ENCODE data around the gene LNP1. TPM values are rescaled to one million over a fixed set of nuclear protein-coding genes. Genes with fewer than 3 reads are reported as not detected.

Gene LNP1
- total RNA-seq, 2 experiments from 2014 or later, result 8.9 to 12.7 TPM

- Histone ChIP-seq H3K4me2 (ENCODE audit: low read length) (peak overlapping the region; percentile 88), H3K36me3 (ENCODE audit: insufficient read depth, low read length) (peaks cover 26% of the 10 kb centered on the region), H3K27ac (ENCODE audit: low read depth, low read length, poor library complexity, severe bottlenecking) (peak overlapping the region; percentile 81), H3K4me3 (ENCODE audit: low read depth, low read length, poor library complexity, severe bottlenecking) (peak overlapping the region; percentile 93), H3K9me3 (ENCODE audit: low read length) (peaks cover under 1% of the 10 kb centered on the region; the same call in 1 of the 2 replicates), H2AFZ (ENCODE audit: low read length) (peak overlapping the region; percentile 62; the same call in 1 of the 2 replicates), H4K20me1 (ENCODE audit: insufficient read depth, low read length) (peaks cover 13% of the 10 kb centered on the region), H3K79me2 (ENCODE audit: insufficient read depth, low read depth, low read length) (peaks cover 84% of the 10 kb centered on the region), H3K9me2 (ENCODE audit: insufficient read depth, low read length) (no peaks in the 10 kb centered on the region), H3K4me1 (ENCODE audit: insufficient read depth, low read length, poor library complexity, severe bottlenecking) (peaks cover 23% of the 10 kb centered on the region)
- ChIA-PET POLR2A (interaction anchor here (0.8 to 2.7 kb wide), 22 partner anchors 8 to 568 kb away, joined by 3 to 13 read pairs (median 5); partner anchors contain the start of genes NIT2 and TBC1D23), CTCF (ENCODE audit: unreplicated experiment) (interaction anchor here (0.6 kb wide), 1 partner anchor 1172 kb away, joined by 4 read pairs; the partner anchor contains the start of gene PCNP)
- TF ChIP-seq EZH2phosphoT487 (IDR thresholded peaks at IDR 0.05; ENCODE audit: borderline replicate concordance, low read depth, low read length) (no peak), CTCF (conservative IDR thresholded peaks at IDR 0.05; ENCODE audit: low read length) (no peak)
- peak; percentile 58 for DNase-seq (ENCODE audit: low spot score)
- intact Hi-C loops (cut with micrococcal nuclease; ENCODE audit: unreplicated experiment), result loop anchor here (1.0 to 10.0 kb wide), 4 partner anchors 67 to 1163 kb away; partner anchors contain the start of genes NIT2, TBC1D23 and TRMT10C
- TSS peak; percentile 84 for BruUV-seq (replicated peaks)
These were observed 319 bp downstream of the LNP1 start for GRCh38 chr3:100401674-100402041.

- H3K9me2 ChIP-seq (ENCODE audit: insufficient read depth, low read length), result no peaks in the 10 kb centered on the region
- peak overlapping the region; percentile 81 for H3K27ac ChIP-seq (ENCODE audit: low read depth, low read length, poor library complexity, severe bottlenecking)
- peak overlapping the region; percentile 88 for H3K4me2 ChIP-seq (ENCODE audit: low read length)
- H3K4me1 ChIP-seq (ENCODE audit: insufficient read depth, low read length, poor library complexity, severe bottlenecking), result peaks cover 23% of the 10 kb centered on the region
- BruUV-seq (replicated peaks), result no TSS peak
- peak overlapping the region; percentile 62; the same call in 1 of the 2 replicates for H2AFZ ChIP-seq (ENCODE audit: low read length)
- intact Hi-C loops (cut with micrococcal nuclease; ENCODE audit: unreplicated experiment), result loop anchor here (5.0 to 10.0 kb wide), 2 partner anchors 310 to 1163 kb away; partner anchors contain the start of gene TRMT10C
- POLR2A ChIA-PET, result interaction anchor here (0.7 to 2.7 kb wide), 16 partner anchors 8 to 142 kb away, joined by 3 to 13 read pairs (median 5); partner anchors contain the start of genes NIT2 and TBC1D23
- peaks cover 13% of the 10 kb centered on the region for H4K20me1 ChIP-seq (ENCODE audit: insufficient read depth, low read length)
- H3K79me2 ChIP-seq (ENCODE audit: insufficient read depth, low read depth, low read length), result peaks cover 84% of the 10 kb centered on the region
- DNase-seq (ENCODE audit: low spot score), result peak; percentile 27
- peaks cover 6% of the 10 kb centered on the region for H3K9me3 ChIP-seq (ENCODE audit: low read length)
- H3K4me3 ChIP-seq (ENCODE audit: low read depth, low read length, poor library complexity, severe bottlenecking), result peak overlapping the region; percentile 93
- CTCF ChIA-PET (ENCODE audit: unreplicated experiment), result interaction anchor here (0.6 kb wide), 1 partner anchor 1172 kb away, joined by 4 read pairs; the partner anchor contains the start of gene PCNP
- TF ChIP-seq EZH2phosphoT487 (IDR thresholded peaks at IDR 0.05; ENCODE audit: borderline replicate concordance, low read depth, low read length), result no peak
- no peak for TF ChIP-seq CTCF (conservative IDR thresholded peaks at IDR 0.05; ENCODE audit: low read length)
- peaks cover 26% of the 10 kb centered on the region for H3K36me3 ChIP-seq (ENCODE audit: insufficient read depth, low read length)
These were observed 917 bp downstream of the LNP1 start for GRCh38 chr3:100402256-100402655.

- peak overlapping the region; percentile 81 for H3K27ac ChIP-seq (ENCODE audit: low read depth, low read length, poor library complexity, severe bottlenecking)
- no TSS peak for BruUV-seq (replicated peaks)
- H3K4me2 ChIP-seq (ENCODE audit: low read length), result peak overlapping the region; percentile 88
- H3K4me3 ChIP-seq (ENCODE audit: low read depth, low read length, poor library complexity, severe bottlenecking), result peak overlapping the region; percentile 93
- no peaks in the 10 kb centered on the region for H3K9me2 ChIP-seq (ENCODE audit: insufficient read depth, low read length)
- peaks cover 84% of the 10 kb centered on the region for H3K79me2 ChIP-seq (ENCODE audit: insufficient read depth, low read depth, low read length)
- DNase-seq (ENCODE audit: low spot score), result peak; percentile 5
- H2AFZ ChIP-seq (ENCODE audit: low read length), result no peak overlapping the region
- CTCF ChIA-PET (ENCODE audit: unreplicated experiment), result no interaction called here
- peaks cover 27% of the 10 kb centered on the region for H3K36me3 ChIP-seq (ENCODE audit: insufficient read depth, low read length)
- TF ChIP-seq EZH2phosphoT487 (IDR thresholded peaks at IDR 0.05; ENCODE audit: borderline replicate concordance, low read depth, low read length), result no peak
- no peak for TF ChIP-seq CTCF (conservative IDR thresholded peaks at IDR 0.05; ENCODE audit: low read length)
- H4K20me1 ChIP-seq (ENCODE audit: insufficient read depth, low read length), result peaks cover 13% of the 10 kb centered on the region
- intact Hi-C loops (cut with micrococcal nuclease; ENCODE audit: unreplicated experiment), result loop anchor here (5.0 to 10.0 kb wide), 2 partner anchors 309 to 1162 kb away; partner anchors contain the start of gene TRMT10C
- peaks cover 13% of the 10 kb centered on the region for H3K9me3 ChIP-seq (ENCODE audit: low read length)
- POLR2A ChIA-PET, result interaction anchor here (0.7 to 2.7 kb wide), 4 partner anchors 16 to 132 kb away, joined by 3 to 13 read pairs (median 3); no protein-coding TSS in a partner anchor
- peaks cover 23% of the 10 kb centered on the region for H3K4me1 ChIP-seq (ENCODE audit: insufficient read depth, low read length, poor library complexity, severe bottlenecking)
These were observed 1.6 kb downstream of the LNP1 start for GRCh38 chr3:100402891-100403290.

Measured in OCI-LY7 (cell line).